AG04450 (cell line): Measurements from ENCODE around the gene TAAR2. TPM values are rescaled to one million over a fixed set of nuclear protein-coding genes. Genes with fewer than 3 reads are reported as not detected.
"Not testable (repeated sequence)": the region's sequence is repeated elsewhere in the genome, so short reads cannot be mapped to it uniquely, and the experiment has no call there.

ENCODE experiments used
- CTCF ChIA-PET: fragments of 300-600, 350-600 bp; formaldehyde crosslinking; extraction: SDS; loops from one replicate; lab custom pipeline; 2022; ENCODE audit warnings: antibody characterized with exemption, inconsistent platforms; lab: Charles Lee
- POLR2A ChIA-PET: fragments of 350-600 bp; formaldehyde crosslinking; extraction: SDS; loops from one replicate; lab custom pipeline; 2021; ENCODE audit warnings: antibody characterized with exemption, inconsistent platforms; lab: Yijun Ruan, JAX
- DNase-seq: peaks from one replicate; pipeline ENCODE4 v3.0.0-alpha.2; 2011; ENCODE audit warnings: low read depth, low spot score
- H3K27ac ChIP-seq: one replicate; pipeline ENCODE4 v1.5.1; 2012; ENCODE audit warnings: low read depth, low read length, control low read depth
- H3K27me3 ChIP-seq: one replicate; pipeline ENCODE4 v1.6.0; 2012; ENCODE audit warnings: low read length; ENCODE audit not compliant: control insufficient read depth, insufficient read depth
- H3K4me3 ChIP-seq: 2 replicates; pipeline ENCODE4 v1.5.1; 2011; ENCODE audit warnings: mild to moderate bottlenecking, low read depth, low read length, control low read depth
- H3K9me3 ChIP-seq: 2 replicates; pipeline ENCODE4 v1.5.1; 2012; ENCODE audit warnings: low read length; ENCODE audit not compliant: control insufficient read depth, insufficient read depth
- CTCF ChIP-seq: IDR thresholded peaks from 2 replicates; pipeline ENCODE4 v1.5.1; 2011; ENCODE audit warnings: low read depth, low read length, control low read depth, inconsistent platforms
- polyA plus RNA-seq: library from polyadenylated mRNA; depleted of rRNA; stranded (reverse); fragments of >200 nt; gene quantifications from 2 replicates; pipeline ENCODE4 v1.2.3, GENCODE V29; 2011

Gene TAAR2
- polyA plus RNA-seq, 1 experiment = not detected

GRCh38 chr6:132651062-132651461 is 27.0 kb upstream of the TAAR2 start:
- CTCF ChIA-PET = interaction anchor here (1.0 kb wide), 1 partner anchor 19 kb away, joined by 4 read pairs; no protein-coding TSS in a partner anchor
- H3K4me3 ChIP-seq = no peak overlapping the region
- H3K27me3 ChIP-seq = peaks cover 2% of the 10 kb centered on the region
- no peak for DNase-seq
- TF ChIP-seq CTCF = no peak
- H3K27ac ChIP-seq = no peak overlapping the region
- H3K9me3 ChIP-seq = no peaks in the 10 kb centered on the region
- POLR2A ChIA-PET = no interaction called here

- CTCF ChIA-PET = interaction anchor here (1.0 kb wide), 1 partner anchor 20 kb away, joined by 4 read pairs; no protein-coding TSS in a partner anchor
- H3K4me3 ChIP-seq = no peak overlapping the region
- no peak for DNase-seq
- H3K27ac ChIP-seq = no peak overlapping the region
- POLR2A ChIA-PET = no interaction called here
- H3K27me3 ChIP-seq = peaks cover 2% of the 10 kb centered on the region
- TF ChIP-seq CTCF = no peak
- no peaks in the 10 kb centered on the region for H3K9me3 ChIP-seq
These were observed 26.4 kb upstream of the TAAR2 start for GRCh38 chr6:132650429-132650828.

- no peak overlapping the region for H3K4me3 ChIP-seq
- ChIA-PET CTCF (no interaction called here), POLR2A (no interaction called here)
- no peak for TF ChIP-seq CTCF
- peaks cover 2% of the 10 kb centered on the region for H3K27me3 ChIP-seq
- no peak overlapping the region for H3K27ac ChIP-seq
- DNase-seq = no peak
- no peaks in the 10 kb centered on the region for H3K9me3 ChIP-seq
These were observed 24.8 kb upstream of the TAAR2 start for GRCh38 chr6:132648828-132649227.

- POLR2A ChIA-PET = no interaction called here
- CTCF ChIA-PET = no interaction called here
- TF ChIP-seq CTCF = no peak
- Histone ChIP-seq H3K27me3 (peaks cover 2% of the 10 kb centered on the region), H3K9me3 (no peaks in the 10 kb centered on the region), H3K4me3 (no peak overlapping the region), H3K27ac (no peak overlapping the region)
- no peak for DNase-seq
These were observed 24.3 kb upstream of the TAAR2 start for GRCh38 chr6:132648356-132648755.

GRCh38 chr6:132643547-132643946 is 19.5 kb upstream of the TAAR2 start:
- DNase-seq = no peak
- Histone ChIP-seq H3K27ac (no peak overlapping the region), H3K4me3 (no peak overlapping the region), H3K9me3 (no peaks in the 10 kb centered on the region), H3K27me3 (peaks cover 4% of the 10 kb centered on the region)
- POLR2A ChIA-PET = no interaction called here
- CTCF ChIA-PET = no interaction called here
- TF ChIP-seq CTCF = no peak

- H3K27me3 ChIP-seq, H3K27ac ChIP-seq, POLR2A ChIA-PET, DNase-seq, H3K4me3 ChIP-seq, CTCF ChIA-PET, H3K9me3 ChIP-seq: not testable (repeated sequence)
These were observed 13.1 kb upstream of the TAAR2 start for GRCh38 chr6:132637135-132637534.

GRCh38 chr6:132635906-132636305 is 11.8 kb upstream of the TAAR2 start:
- H3K9me3 ChIP-seq, H3K27ac ChIP-seq, POLR2A ChIA-PET, H3K27me3 ChIP-seq, H3K4me3 ChIP-seq, DNase-seq, CTCF ChIA-PET: not testable (repeated sequence)

- POLR2A ChIA-PET = interaction anchor here (0.6 kb wide), 1 partner anchor 106 kb away, joined by 3 read pairs; no protein-coding TSS in a partner anchor
- H3K9me3 ChIP-seq, DNase-seq, H3K4me3 ChIP-seq, H3K27ac ChIP-seq, CTCF ChIA-PET, H3K27me3 ChIP-seq: not testable (repeated sequence)
These were observed 11.2 kb upstream of the TAAR2 start for GRCh38 chr6:132635288-132635687.
